ENCODE results near the gene VCL.

VCL gene

GRCh38 chr10:73997787-73998622 is at the start of gene VCL:
TSS of gene VCL (plus strand) at chr10:73998116. CDS start at chr10:73998208, 92 bp downstream.
- TF ChIP-seq CTCF (IDR thresholded peaks at IDR 0.05; ENCODE audit: insufficient read depth, missing control alignments): no peak
- DNase-seq (ENCODE audit: insufficient read length, low spot score) (peak; percentile 60), FAIRE-seq (no peak)

GRCh38 chr10:73948947-73949633 is 48.8 kb upstream of the VCL start:
- no peak for TF ChIP-seq CTCF (IDR thresholded peaks at IDR 0.05; ENCODE audit: insufficient read depth, missing control alignments)
- FAIRE-seq: no peak
- no peak for DNase-seq (ENCODE audit: insufficient read length, low spot score)

- no peak for TF ChIP-seq CTCF (IDR thresholded peaks at IDR 0.05; ENCODE audit: insufficient read depth, missing control alignments)
- DNase-seq (ENCODE audit: insufficient read length, low spot score): no peak
Observed at GRCh38 chr10:73950155-73950948, 47.6 kb upstream of the VCL start.

GRCh38 chr10:73953665-73954064 is 44.3 kb upstream of the VCL start:
- FAIRE-seq (no peak), DNase-seq (ENCODE audit: insufficient read length, low spot score) (no peak)

More at GRCh38 chr10:73950155-73950948, 47.6 kb upstream of the VCL start:
- FAIRE-seq: no peak

GRCh38 chr10:73954737-73955136 is 43.2 kb upstream of the VCL start:
- no peak for FAIRE-seq

More at GRCh38 chr10:73953665-73954064, 44.3 kb upstream of the VCL start:
- no peak for TF ChIP-seq CTCF (IDR thresholded peaks at IDR 0.05; ENCODE audit: insufficient read depth, missing control alignments)

GRCh38 chr10:73955719-73956118 is 42.2 kb upstream of the VCL start:
- DNase-seq (ENCODE audit: insufficient read length, low spot score) (no peak), FAIRE-seq (no peak)
- TF ChIP-seq CTCF (IDR thresholded peaks at IDR 0.05; ENCODE audit: insufficient read depth, missing control alignments): no peak

More at GRCh38 chr10:73954737-73955136, 43.2 kb upstream of the VCL start:
- no peak for DNase-seq (ENCODE audit: insufficient read length, low spot score)
- TF ChIP-seq CTCF (IDR thresholded peaks at IDR 0.05; ENCODE audit: insufficient read depth, missing control alignments): no peak

Measured in D721Med (cell line).